Measurements from ENCODE around the gene DAB1.

Gene DAB1

GRCh38 chr1:57012315-57012714 is 411.5 kb downstream of the DAB1 start:
- no peak for DNase-seq

GRCh38 chr1:57010511-57010910 is 413.3 kb downstream of the DAB1 start:
- DNase-seq, result no peak

DNA sequence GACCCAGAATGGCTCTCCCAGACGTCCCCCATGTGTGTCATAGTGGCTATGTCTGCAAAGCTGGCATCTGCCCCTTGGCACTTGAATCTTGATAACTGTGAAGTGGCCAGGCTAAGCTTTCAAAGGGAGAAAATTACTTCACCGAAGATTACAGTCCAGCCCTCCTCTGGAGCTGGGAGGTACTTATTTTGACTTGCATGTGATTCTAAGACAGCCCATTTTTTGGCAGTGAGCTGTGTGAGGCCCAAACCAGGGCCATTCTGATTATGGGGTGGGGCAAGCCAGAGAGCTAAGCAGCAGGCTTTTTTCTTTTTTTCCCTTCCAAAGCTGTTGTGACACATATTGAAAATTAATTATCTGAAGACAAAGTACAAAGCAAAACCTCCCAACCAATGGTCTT is 415.9 kb downstream of the DAB1 start:
- DNase-seq, result no peak

- no peak for DNase-seq
These were observed 416.4 kb downstream of the DAB1 start for GRCh38 chr1:57007472-57007871.

DNA sequence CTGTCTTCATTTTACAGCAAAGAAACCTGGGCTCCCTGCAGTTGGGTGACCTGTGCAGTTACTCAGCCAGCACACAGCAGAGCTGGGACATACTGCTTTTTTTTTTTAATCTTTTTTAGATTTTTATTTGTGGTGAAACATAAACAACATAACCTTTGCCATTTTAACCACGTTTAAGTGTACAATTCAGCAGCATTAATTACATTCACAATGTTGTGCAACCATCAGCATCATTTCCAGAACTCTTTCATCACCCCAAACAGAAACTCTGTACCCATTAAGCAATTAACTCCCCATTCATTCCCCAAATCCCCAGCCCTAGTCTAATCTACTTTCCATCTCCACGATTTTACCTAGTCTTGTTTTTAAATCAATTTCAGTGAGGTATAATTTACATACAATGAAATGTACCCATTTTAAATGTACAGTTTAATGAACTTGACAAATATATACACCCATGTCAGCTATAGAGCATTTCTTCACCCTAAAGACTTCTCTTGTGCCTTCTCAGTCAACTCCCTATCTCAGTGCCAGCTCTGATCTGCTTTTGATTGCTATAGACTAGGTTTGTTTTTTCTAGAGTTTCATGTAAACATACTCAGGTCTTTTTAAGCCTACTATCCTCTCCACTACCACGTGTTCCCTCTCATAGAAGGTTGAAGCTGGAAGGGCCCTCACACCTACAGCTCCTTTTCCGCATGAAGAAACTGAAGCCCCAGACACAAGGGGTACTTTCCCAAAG is 420.3 kb downstream of the DAB1 start:
- no peak for DNase-seq

GRCh38 chr1:56995414-56996100 is 428.3 kb downstream of the DAB1 start:
- DNase-seq, result no peak

DNA sequence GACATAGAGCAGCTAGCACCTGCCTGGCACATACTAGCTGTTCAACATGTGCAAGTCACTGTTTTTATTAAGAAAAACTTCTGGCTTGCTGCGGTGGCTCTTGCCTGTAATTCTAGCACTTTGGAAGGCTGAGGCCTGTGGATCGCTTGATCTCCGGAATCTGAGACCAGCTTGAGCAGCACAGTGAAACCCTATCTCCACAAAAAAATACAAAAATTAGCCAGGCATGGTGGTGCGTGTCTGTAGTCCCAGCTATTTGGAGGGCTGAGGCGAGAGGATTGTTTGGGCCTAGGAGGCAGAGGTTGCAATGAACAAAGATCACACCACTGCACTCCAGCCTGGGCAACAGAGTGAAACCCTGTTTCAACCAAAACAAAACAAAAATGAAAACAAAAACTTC is 430.4 kb downstream of the DAB1 start:
- no peak for DNase-seq

GRCh38 chr1:56992318-56993125 is 431.3 kb downstream of the DAB1 start:
- DNase-seq, result no peak

- no peak for DNase-seq
These were observed 432.3 kb downstream of the DAB1 start for GRCh38 chr1:56991576-56991975.

DNA sequence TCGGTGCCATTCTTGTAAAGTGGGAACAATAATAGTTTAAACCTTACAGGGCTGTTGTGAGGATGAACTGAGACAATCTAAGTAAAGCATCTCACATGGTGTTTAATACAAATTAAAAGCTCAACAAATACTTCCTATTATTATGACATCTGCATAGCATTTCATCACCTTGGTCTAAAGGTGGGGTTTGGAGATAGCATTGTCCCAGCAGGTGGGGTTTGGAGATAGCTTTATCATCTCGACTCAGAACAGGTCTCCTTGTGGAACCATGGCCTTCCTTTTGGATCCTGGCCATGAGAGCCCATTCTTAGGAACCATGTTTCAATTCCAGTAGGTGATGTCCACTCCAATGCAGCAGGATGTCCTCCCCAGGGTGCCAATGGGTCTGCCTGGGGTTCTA is 437.5 kb downstream of the DAB1 start:
- no peak for DNase-seq

- DNase-seq, result no peak
These were observed 438.0 kb downstream of the DAB1 start for GRCh38 chr1:56985857-56986256.

DNA sequence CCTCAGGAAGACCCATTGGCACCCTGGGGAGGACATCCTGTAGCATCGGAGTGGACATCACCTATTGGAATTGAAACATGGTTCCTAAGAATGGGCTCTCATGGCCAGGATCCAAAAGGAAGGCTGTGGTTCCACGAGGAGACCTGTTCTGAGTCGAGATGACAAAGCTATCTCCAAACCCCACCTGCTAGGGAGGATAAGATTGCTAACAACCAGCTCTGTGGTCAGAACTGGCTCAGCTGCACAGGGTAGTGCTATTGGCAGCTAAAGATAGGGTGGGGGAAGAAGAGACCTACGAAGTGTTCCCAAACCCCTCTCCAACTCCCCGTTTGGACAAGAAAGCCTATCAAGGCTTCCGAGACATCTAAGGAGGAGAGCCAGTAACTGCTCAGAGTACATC is 440.4 kb downstream of the DAB1 start:
- no peak for DNase-seq

DNA sequence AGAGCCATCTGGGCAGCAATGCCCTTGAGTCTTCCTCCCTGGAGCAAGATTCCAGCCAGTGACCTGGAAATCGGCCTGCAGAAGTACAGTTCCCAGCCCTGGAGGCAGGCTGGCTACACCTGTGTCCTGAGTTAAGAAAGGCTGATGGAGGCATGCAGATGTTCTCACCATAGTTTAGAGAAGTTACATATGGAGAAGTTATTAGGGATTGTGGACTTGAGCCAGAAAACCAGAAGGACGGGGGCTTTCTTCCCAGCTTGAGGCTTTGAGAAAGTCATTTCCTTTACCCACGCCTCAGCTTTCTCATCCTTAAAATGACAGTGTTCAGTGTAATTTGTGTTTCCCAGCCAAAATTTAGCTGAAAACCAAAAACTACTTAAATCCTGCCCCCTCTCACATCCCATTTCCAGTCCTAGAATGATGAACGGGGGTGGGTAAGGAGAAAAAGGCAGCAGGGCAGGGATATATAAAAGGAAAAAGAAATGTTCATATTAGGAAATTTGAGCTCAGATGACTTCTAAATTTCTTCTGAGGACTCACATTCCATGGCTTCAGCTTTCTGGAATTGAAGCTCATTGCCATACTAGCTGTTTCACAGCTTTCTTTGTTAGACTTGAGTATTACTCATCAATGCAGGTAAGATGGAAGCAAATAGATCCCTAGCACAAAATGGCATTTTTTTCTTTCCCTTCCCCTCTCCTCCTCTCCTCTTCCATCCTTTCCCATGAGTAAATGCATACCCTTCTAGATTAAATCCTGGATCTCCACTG is 443.7 kb downstream of the DAB1 start:
- peak in 1 of 3 donors; percentile 11 for DNase-seq

DNA sequence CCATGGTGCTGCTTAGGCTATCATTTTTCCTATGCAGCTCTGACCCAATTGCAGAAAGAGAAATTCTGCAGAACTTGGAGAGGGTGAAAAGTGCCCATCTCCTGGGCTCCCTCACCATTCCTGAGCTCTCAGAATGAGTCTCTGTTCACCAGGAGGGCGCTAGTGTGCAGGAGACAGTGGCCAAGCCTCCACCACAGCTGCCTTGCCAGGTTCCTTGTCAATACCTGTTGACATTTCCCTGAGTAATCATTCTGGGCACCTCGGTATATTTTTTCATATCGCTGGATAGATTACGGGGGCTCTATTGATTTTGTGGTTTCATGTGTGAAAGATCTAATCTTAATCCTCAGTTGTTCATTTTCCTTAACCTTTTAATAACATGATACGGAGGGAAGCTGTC is 445.0 kb downstream of the DAB1 start:
- DNase-seq, result no peak

DNA sequence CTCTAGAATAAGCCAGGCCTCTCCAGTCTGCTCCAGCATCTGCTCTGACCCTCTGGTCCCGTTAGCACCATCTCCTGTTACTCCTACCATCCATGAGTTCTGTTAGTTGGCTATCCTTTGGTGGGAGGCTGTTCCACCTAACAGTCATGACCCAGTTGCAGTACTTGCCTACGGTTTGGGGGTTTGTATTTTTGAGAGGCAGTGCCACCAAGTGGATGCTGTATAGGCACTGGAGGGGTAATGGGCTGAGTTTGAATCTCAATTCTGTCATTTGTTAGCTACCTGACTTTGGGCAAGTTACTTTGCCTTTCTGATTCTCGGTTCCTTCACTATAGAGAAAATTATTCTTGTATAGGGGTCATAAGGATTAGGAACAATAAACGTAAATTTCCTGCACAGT is 445.9 kb downstream of the DAB1 start:
- no peak for DNase-seq

DNA sequence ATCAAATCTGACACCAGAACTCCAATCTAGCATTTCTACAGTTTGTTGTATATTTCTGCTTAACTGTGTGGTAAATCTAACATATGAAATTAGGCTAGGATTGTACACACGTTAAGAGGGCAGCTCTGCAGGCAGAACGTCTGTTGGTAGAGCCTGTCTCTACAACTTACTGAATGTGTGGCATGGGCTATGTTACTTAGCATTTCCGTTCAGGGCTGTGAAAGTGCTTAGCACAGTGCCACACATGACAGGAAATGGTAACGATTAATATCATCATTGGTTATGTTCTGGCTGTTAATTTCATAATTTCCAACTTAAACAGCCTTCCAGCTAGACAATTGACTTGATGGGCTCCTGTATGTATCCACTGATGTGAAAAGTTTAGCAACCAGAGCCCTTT is 448.4 kb downstream of the DAB1 start:
- DNase-seq, result no peak

DNA sequence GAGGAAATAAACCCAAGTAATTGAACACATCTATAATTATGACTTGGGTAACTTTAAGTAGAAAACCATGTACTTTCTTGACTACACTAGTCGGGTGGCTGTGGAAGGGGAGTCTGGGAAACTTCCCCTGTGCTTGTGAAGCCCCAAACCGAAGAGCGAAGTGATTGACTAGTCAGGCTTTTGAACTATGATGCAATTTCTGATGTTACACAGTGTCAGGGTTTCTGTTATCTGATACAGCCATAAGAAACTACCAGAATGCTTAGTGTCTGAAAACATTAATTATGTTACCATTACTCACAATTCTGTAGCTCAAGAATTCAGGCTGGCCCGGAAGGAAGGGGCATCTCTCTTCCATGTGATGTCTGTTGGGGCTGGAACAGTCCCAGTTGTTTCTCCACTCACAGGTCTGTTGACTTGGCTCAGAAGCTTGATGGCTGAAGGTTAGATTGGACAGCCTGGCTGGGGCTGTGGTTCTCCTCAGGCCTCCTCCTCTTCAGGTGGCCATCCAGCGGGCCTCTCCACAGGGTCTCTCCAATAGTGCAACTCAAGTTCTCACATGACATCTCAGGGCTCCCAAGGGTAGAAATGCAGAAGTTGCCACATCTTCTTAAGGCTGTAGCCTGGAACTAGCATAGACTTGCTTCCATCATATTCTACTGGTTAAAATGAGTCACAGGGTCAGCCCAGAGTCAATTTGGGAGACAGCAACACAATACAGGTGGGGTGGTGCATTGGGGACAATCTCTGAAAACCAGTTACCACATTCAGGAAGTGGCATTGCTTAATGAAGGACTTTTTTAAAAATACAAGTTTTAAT is 449.7 kb downstream of the DAB1 start:
- DNase-seq, result peak; percentile 54 to 69 (median 68)

DNA sequence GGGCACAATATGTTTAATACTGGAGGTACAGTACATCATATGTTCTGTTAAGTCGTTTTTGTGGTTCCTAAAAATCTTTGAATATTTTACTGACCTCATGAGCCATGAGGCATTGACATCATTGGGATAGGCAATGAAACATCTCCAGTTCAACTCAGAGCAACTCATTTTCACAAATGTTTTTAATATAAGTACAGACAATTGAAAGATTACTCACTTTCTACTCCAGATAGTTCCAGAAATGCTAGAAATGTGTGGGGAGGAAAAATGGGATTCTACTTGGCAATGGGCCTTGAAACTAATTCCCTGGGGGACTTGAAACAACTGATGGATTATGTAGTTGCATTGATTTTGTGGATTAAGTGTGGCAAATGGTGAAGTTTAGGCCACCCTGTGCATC is 450.9 kb downstream of the DAB1 start:
- DNase-seq, result no peak

DNA sequence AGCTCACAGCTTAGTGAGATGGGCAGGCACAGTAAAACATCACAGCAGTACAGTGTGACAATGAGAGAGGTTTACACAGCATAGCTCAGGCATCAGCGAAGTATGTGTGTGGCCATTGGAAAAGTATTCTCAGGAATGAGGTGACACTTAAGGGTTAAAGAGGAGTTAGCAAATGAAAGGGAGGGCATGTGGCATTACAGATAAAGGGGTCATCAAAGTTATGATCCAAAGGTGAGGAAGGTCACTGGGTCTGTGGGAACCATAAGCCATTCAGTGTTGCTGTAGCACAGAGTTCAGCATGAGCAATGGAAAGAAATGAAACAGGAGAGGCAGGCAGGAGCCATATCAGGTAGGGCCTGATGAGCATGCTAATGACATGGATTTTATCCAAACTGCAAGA is 453.6 kb downstream of the DAB1 start:
- no peak for DNase-seq

GRCh38 chr1:56968878-56969495 is 454.9 kb downstream of the DAB1 start:
- no peak for DNase-seq
